Stimulated activated CD4-positive, alpha-beta T cell treated with anti-CD3 and anti-CD28 coated beads, Interleukin-4, amount 100 ng/mL, for 4 hours (primary cell): Measurements from ENCODE around the gene LCE4A.

Source experiments
- DNase-seq, 2 experiments: peaks; one replicate each; pipeline ENCODE4 v3.0.0-alpha.2; 2020

LCE4A gene

GRCh38 chr1:152745765-152746444 lies 37.9 kb downstream of the LCE4A start:
- DNase-seq: no peak

GRCh38 chr1:152747831-152748230 lies 39.9 kb downstream of the LCE4A start:
- no peak for DNase-seq

- no peak for DNase-seq
Observed at GRCh38 chr1:152752225-152752624, 44.3 kb downstream of the LCE4A start.

GRCh38 chr1:152753586-152753985 lies 45.6 kb downstream of the LCE4A start:
- no peak for DNase-seq

GRCh38 chr1:152756872-152757271 lies 48.9 kb downstream of the LCE4A start:
- DNase-seq: no peak

- no peak for DNase-seq
Observed at GRCh38 chr1:152757747-152758146, 49.8 kb downstream of the LCE4A start, which contains the start of gene KPRP. TSS of gene KPRP (plus strand) at chr1:152758025. CDS start at chr1:152759589, 1,564 bp downstream.

GRCh38 chr1:152758636-152759035 lies 50.7 kb downstream of the LCE4A start:
- DNase-seq: no peak
